Inflammatory macrophage (primary cell): ENCODE measurements around the gene TCP1.
"Not testable (repeated sequence)": the region's sequence is repeated elsewhere in the genome, so short reads cannot be mapped to it uniquely, and the experiment has no call there.

Experiments used
- DNase-seq, 2 donors: peaks; one replicate each; pipeline ENCODE4 v3.0.0-alpha.2; 2020 to 2022

TCP1 gene

DNA sequence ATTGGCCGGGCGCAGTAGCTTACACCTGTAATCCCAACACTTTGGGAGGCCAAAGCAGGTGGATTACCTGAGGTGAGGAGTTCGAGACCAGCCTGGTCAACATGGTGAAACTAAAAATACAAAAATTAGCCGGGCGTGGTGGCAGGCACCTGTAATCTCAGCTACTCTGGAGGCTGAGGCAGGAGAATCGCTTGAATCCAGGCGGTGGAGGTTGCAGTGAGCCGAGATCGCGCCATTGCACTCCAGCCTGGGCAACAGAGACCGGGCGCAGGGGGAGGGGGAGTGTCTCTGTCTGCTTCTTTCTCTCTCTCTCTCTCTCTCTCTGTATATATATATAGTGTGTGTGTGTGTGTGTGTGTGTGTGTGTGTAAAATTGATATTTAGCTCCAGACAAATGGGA, 56.9 kb downstream of the TCP1 start:
- not testable (repeated sequence) for DNase-seq

DNA sequence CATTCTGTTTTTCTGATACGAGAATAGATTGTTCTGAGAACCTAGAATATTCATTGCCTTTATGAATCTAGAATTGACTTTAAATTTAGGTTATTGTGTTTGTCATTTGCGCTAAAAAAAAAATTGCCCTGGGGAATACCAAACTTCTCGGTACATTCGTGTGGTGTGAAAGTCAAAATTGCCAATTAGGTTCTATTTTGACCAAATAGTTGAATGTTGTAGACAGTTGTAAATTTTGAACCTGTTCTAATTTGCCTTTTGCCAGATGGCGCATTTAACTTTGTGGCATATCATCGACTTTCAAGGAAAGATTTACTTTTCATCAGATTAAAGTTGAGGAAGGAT, 59.1 kb downstream of the TCP1 start:
- no peak for DNase-seq

DNA sequence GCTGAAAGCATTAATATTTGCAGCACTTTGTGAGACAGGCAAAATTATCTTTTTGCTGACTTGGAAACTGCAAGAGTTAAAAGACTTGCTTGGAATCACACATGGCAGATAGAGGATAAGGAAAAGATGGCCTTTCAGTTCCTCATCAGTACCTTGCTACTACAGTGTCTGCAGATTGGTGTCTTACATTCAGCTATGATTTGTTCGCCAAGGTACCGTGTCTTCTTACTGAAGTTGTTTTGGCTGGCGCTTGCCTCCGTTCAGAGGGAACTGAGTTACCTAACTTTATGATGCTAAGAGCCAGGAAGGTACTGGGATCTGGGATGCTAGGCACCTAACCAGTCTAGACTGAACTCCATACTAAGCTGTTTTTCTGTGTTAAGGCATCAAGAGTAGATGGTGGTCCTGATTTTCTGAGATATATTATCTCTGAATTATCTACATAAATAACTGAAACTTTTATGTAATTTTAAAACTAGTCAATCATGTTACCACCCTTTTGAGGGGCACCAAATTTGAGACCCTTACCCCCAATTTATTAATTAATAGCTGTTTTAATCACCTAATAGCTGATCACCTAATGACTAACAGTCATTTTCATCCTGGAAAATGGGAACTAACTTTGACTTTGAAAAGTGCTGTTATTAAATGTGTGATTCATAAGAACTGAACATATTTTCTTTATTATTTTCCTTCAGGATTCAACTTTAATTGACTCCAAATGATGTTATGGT, 59.6 kb downstream of the TCP1 start:
- DNase-seq: no peak

DNA sequence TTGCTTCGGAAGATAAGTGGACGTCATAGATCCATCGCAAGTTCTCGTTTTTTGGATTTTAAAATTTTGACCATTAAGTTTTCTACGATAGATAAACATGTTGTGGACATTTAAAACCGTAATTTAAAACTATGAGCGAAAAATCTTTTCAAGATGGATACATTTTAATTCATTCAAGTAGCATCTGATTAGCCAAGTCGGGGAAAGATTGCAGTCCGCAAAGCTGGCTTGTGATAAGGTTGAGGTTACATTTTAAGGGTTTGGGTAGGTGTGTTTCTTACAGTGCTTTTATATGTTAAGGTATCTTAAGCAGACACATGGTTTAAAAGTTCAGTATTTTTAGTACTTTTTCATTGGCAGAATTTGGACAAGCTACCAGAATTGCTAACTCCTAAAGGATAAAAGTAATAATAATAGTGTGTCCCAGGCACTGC, 60.9 kb downstream of the TCP1 start:
- no peak for DNase-seq
